SKM-1 treated with dmso at 0.1 percent for 144 hours (cell line): Measurements from ENCODE around the gene CLDN9.
"Not testable (repeated sequence)": the region's sequence is repeated elsewhere in the genome, so short reads cannot be mapped to it uniquely, and the experiment has no call there.

ENCODE experiments used
- DNase-seq: peaks from one replicate; lab custom pipeline; 2025; ENCODE audit not compliant: unreplicated experiment; lab: John Stamatoyannopoulos, UW

The CLDN9 gene

DNA sequence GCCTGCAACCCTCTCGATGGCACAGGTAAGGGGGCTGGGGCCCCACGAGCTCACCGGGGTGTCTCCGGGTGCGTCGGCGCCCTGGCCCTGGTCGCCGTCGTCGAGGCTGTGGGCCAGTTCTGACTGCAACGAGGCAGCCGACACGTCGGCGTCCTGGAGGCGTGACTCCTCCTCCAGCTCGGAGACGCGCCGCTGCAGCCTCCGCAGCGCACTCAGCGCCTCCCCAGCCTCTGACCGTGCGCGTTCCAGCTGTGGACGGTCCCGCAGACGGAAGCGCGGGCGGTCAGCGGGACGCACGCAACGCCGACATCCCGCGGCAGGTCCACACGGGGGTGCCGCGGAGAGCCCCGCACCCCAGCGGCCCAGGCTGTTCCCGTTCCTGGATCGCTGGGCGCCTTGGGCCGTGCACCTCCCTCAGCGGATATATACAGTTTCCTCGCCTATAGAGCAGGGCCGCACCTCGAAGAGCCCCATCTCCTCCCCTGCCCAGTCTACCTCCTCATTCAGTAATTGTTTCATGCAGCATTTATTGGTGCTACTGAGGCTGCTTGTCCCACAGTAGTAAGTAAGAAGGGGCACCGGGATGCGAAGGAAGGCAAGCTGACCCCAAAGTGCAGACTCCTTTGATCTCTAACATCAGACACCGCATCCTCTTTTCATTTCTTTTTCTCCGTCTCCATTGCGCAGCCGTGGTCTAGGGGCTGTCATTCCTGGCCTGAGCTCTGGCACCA is 16.9 kb downstream of the CLDN9 start:
- DNase-seq, result no peak

DNA sequence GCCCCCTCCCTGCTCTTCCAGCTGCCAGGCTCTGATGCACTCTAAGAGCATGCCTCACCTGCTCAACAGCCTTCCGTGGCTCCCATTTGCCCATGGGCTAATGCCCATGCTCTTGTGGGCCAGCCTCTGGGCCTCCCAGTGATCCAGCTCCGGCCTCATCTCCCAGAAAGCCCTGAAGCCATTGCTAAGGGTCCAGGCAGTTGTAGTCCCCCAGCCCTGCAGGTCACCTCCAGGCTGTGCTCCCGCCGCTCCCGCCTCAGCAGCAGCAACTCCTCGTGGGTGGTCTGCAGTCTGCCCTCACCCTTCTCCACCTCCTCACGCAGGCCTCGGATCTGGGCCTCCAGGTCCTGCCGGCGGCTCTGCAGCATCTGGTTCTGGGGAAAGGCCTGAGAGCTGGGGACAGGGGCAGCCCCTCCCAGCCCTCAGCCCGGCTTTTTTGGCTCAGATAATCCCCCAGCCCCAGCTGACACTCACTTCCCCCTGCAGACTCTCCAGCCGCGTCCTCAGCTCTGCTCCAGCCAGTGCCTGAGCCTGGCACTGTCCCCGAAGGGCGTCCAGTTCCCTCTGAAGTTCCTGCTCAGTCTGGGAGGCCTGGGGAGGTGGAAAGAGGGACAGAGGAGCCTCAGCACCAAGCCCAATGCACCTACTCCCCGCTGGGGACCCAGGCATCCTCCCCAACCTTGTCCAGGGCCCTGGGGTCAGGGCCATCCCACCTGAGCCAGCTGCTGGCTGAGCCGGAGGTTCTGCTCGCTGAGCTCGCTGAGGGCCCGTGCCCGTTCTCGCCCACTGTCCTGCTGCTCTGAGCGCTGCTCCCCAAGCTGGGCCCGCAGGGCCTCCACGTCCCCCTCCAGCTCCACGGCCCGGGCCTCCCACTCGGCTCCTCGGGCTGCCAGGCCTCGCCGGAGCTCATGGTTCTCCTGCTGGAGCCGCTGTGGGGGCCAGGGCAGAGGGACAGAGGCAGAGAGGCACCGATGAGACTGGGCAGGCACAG is 17.8 kb downstream of the CLDN9 start:
- DNase-seq, result no peak

DNA sequence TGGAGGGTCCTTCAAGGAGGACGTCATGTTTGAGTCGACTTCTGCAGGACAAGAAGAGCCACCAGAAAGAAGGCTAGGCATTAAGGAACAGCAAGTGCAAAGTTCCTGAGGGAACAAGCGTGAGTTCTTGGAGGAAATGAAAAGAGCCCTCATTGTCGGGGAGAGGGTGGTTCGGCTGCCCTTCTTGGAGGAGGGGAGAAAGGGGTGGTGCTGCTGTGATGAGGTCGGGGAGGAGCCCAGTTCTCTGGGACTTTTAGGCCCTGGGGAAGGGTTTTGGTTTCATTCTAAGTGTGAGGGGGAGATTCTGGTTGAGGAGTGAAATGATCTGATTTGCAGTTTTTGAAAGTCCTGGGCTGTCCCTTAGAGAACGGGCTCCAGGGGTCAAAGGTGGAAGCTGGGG is 19.9 kb downstream of the CLDN9 start:
- no peak for DNase-seq

DNA sequence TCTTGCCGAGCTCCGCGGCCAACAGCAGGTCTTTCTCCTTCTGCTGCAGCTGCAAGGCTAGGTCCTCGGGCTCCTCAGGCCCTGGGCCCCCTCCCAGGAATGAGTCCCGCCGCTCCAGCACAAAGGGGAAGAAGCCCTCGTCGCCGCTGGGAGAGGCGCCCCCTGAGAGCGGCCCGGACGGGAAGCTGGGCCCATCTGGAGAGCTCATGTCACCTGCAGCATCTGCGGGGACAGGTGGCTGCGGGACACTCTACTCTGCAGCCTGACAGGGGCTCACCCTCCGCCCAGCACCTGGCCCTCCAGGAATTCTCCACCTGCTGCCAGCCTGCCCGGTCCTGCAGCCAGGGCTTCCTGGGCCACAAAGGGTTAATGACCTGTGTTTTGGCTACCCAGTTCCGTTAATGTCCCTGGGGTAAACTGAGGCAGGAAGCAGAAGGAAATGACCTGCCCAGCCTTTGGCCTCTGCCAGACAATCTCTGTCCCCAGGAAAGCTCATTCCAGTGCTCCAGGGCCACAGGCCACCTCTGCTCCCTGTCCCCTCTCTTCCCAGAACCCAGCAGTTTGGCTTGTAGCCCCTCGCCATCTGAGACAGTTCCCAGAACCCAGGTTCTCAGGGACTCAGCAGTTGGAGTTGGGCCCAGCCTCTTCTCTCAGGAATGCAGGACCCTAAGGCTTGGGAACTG is 22.7 kb downstream of the CLDN9 start:
- no peak for DNase-seq

DNA sequence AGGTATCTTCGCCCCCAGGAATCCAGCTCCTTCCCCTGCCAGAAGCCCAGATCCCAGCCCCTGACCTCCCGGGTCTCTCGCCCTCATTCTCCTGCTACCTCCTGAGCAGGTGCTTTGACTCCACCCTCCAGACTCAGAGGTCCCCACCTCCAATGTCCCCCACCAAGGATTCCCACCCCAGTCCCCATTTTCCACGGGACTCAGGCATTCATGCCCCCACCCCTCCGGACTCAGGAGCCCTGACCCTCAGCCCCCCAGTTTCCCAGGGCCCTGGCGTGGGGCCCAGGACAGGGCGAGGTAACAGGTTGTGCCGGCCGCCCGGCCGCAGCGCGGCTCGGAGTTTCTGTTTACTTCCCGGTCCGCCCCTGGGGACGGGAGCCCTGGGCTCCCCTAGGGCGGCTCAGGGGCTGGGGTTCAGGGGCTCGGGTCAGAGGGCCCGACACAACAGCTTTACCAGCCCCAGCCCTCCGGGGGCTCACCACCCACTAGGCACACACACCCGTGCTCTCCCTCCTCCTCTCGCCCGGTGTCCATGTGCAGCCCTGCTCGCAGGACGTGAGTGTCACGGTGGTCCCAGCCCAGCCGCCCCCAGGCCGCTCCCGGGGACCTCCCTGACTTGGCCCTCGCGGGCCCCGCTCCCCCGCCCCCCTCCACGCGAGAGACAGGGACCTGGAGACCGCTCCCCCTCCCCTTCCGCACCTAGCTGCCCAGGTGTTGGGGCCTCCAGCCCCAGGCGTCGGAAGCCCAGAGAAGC is 23.4 kb downstream of the CLDN9 start:
- no peak for DNase-seq

DNA sequence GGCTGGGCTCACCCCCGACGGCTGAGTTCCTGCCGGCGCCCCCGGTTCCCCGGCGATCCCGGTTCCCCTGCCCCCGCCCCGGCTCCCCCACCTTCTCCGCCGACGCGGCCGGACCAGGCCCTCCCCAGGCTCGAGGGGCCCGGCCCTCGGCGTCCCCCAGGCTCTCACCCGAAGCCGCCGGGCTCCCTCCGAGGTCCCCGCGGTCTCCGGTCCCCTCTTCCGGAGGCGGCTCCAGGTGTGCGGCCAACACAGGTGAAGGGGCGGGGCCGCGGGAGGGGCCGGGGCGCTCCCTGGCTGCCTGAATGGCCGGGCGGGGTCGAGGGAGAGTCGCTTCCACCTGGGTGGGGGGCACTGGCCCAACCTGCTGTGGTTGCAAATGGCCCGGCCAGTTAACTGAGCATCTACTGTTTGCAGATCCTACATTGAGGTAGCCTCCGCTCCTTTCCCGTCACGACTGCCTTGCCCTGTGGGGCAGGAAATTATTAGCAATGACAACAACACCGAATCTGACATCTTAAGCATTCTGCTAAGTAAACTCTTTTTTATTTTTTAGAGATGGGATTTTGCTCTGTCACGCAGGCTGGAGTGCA is 24.1 kb downstream of the CLDN9 start, which contains the start of gene BICDL2:
Gene BICDL2, minus strand, starts transcription at position 219 of the 590 bp plus-strand sequence. CDS start 1,448 bp downstream, outside the sequence.
- DNase-seq, result no peak

DNA sequence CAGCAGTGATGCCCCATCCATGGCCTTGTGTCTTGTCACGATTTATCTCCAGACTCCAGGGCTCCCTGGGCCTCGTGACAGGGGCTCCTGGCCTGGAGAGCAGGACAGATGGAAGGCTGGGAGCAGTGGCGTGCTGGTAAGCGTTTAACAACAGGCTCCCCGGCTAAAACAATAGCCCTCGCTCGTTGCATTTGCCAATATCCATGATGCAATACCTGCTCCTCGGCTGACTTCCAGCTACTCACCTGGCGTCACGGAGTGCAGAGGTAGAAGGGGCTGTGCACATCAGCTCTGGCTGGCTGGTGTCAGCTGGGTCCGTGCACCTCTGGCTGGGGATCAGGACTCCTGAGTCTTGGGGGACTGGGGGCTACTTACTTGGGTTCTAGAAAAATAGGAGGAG is 25.5 kb downstream of the CLDN9 start:
- DNase-seq, result no peak

DNA sequence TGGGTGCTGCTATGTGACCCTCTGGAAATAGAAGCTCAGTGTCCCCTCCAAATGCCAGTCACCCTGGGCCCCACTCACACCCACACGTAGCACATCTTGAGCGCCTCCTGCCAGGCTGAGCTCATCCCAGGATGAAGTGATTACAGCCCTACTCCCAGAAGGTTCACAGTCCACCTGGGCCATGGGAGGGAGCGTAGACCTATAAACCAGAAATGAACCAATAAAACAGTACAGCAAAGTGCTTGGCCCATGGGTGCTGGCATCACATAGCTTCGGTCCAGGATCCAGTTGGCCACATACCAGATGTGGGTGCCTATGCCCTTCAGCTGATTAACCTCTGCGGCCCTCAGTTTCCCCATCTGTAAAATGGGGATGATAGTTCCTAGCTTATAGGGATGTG is 26.2 kb downstream of the CLDN9 start:
- no peak for DNase-seq

DNA sequence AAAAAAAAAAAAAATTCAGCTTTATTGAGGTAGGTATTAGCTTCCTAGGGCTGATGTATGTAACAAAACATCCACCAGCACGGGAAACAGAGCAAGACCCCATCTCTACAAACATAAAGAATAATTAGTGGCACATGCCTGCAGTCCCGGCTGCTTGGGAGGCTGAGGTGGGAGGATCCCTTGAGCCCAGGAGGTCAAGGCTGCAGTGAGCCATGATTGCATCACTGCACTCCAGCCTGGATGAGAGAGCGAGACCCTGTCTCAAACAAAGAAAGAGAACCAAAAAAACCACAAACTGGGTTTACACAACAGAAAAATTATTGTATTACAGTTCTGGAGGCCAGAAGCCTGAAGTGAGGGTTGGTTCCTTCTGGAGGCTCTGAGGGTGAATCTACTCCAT is 29.7 kb downstream of the CLDN9 start:
- DNase-seq, result no peak

DNA sequence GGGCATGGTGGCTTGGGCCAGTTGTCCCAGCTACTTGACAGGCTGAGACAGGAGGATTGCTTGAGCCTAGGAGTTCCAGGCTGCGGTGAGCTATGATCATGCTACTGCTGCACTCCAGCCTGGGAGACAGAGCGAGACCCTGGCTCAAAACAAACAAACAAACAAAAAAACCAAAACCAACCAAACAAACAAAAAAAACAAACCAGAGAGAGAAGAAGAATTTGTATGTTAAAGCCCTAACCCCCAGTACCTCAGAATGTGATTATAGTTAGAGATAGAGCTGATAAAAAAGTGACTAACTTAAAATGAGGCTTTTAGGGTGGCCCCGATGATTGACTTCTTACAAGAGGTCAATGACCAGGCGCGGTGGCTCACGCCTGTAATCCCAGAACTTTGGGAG is 32.0 kb downstream of the CLDN9 start:
- DNase-seq, result no peak

DNA sequence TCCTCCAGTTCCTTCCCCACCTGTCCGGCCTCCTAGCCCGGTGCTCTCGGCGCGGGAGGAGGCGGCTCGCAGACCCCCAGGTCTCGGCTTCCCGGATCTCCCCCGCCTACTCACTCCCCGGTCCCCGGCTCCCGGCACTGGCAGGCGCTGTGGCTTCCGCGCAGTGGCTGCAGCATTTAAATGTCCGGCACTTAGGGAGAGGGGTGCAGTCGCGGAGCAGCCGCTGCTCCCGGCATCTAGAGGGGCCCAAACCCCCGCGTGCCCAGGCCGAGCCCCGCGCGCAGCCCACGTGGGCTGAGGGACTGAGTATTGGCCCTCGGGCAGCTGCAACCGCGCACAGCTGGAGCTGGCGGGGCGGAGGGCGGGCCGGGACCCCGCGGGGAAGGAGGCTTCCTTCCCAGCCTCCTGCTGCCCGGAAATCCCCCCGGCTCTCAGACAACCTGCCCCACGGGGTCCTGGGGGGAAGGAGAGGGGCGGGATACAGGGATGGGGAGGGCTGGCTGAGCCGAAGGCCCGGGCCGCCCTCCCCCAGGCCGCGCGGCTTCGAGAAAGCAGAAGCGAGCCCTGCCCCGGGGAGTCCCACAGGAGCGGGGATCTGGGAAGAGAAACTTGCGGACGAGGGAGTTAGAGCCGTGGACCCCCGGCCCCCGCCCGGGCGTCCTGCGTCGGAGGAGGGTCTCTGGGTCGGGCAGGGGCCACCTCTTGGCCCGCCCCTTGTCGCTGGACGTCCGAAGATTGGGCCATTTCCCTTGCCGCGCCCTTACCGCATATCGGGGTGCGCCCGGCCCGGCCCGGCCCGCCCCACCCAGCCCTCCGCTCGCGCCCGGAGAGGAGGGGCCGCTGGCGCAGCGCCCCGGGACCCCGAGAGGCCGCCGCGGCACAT is 33.3 kb downstream of the CLDN9 start, which contains the start of gene MMP25:
Gene MMP25, plus strand, starts transcription at position 804 of the 883 bp plus-strand sequence. CDS start 357 bp downstream, outside the sequence.
- no peak for DNase-seq

DNA sequence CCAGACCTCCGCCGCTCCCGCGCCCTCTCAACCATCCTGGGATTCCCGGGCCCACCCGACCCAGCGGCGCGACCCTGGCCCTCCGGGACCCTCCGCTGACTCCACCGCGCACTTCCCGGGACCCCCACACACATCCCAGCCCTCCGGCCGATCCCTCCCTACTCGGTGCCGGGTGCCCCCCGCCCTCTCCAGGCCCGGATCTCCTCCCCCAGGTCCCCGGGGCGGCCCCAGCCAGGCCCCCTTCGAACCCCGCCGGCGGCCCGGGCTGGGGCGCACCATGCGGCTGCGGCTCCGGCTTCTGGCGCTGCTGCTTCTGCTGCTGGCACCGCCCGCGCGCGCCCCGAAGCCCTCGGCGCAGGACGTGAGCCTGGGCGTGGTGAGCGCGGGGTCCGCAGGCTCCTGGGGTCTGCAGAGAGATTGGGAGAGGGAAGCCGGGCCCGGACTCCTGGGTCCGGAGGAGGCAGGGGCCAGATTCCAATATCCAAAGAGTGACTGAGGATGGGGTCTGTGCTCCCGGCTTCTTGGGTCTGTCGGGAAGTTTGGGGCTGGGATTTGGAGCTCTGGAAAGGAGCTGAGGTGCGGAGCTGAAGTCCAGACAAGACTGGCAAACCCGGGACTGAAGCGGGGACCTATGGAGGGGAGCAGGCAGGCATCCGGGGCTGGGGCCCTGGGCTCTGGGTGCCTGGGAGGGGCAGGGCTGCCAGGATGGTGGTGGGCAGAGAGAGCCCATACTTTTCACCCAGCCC is 34.1 kb downstream of the CLDN9 start:
- no peak for DNase-seq

DNA sequence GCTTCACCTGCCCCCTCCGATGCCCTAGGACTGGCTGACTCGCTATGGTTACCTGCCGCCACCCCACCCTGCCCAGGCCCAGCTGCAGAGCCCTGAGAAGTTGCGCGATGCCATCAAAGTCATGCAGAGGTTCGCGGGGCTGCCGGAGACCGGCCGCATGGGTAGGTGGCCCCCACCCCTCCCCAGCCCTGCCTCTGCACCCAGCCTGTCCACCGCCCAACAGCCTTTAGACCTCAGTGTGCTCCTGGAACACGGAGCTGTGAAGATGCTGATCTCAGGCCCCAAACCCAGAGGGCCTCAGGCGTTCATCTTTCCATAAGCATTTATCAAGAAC is 34.6 kb downstream of the CLDN9 start:
- no peak for DNase-seq

DNA sequence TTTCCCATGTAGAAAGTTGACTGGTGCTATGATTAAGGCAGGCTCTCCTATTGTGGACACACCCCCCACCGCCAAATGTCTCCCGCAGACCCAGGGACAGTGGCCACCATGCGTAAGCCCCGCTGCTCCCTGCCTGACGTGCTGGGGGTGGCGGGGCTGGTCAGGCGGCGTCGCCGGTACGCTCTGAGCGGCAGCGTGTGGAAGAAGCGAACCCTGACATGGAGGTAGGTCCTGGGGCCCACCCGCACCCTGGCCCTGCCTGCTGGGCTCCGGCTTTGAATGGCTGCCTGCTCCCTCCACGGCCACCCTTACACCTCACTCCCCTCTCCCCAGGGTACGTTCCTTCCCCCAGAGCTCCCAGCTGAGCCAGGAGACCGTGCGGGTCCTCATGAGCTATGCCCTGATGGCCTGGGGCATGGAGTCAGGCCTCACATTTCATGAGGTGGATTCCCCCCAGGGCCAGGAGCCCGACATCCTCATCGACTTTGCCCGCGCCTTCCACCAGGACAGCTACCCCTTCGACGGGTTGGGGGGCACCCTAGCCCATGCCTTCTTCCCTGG is 37.3 kb downstream of the CLDN9 start:
- no peak for DNase-seq

DNA sequence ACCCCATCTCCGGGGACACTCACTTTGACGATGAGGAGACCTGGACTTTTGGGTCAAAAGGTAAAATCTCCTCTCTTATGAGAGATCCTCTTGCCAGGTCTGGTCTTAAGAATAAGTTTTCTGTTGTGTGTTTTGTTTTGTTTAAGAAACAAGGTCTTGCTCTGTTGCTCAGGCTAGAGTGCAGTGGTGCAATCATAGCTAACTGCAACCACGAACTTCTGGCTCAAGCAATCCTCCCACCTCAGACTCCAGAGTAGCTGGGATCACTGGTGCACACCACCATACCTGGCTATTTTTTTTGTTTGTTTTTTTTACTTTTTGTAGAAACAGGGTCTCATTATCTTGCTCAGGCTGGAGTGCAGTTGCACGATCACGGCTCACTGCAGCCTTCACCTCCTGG is 37.8 kb downstream of the CLDN9 start:
- no peak for DNase-seq

DNA sequence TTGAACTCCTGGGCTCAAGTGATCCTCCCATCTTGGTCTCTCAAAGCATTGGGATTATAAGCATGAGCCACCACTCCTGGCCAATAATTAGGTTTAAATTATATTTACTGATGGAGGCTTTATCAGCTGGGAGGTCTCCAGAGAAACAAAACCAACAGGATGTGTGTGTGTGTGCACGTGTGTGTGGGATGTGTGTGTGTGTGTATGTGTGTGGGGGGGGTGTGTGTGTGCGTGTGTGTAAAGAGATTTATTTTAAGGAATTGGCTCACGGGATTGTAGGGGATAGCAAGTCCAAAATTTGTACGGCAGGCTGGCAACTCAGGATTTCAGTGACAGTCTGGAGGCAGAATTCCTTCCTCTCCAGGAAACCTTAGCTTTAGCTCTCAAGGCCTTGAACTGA is 38.3 kb downstream of the CLDN9 start:
- no peak for DNase-seq

DNA sequence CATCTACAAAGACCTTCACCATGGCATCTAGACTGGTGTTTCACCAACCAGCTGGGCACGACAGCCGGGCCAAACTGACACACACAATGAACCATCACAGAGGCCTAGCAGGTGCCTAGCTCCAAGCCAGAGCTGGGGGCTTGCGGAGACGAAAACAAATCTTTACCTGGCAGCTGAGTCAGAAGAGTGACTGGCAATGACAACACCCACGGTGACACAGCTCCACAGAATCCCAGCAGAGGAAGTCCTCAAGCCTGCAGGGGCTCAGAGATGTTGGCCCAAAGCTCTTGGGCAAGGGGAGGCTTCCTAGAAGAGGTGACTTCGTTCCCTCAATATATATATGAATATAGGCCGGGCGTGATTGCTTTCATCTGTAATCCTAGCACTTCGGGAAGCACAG is 38.8 kb downstream of the CLDN9 start:
- DNase-seq, result no peak

DNA sequence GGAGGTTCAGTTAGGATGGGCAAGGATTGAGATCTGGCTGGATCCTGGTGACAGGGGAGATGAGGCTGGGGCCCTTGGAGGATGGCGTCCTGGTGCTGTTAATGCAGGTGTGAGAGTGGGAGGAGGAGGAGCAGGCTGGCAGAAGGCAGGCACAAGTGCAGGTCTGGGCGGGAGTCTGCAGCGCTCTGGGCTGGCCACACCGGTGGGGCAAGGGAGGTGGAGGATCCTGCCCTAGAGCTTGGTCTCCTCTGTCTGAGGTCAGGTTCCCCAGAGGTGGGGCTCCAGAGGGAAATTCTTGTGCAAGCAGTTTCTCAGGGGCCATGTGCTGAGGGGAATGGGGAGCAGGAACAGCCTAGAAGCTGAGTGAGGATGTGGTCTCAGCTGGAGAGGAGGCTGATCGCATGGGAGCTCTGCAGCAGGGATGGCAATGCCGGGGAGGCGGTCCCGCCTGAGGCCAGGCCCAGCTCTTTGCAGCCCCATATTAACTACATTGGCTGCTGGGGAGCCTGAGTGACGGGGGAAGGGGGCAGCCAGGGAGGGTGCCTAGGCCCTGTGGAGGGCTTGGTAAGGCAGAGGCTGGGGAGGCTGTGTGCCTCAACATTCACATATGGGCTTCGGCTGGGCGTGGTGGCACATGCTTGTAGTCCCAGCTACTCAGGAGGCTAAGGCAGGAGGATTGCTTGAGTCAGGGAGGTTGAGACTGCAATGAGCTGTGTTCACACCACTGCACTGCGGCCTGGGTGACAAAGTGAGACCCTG is 40.0 kb downstream of the CLDN9 start:
- not testable (repeated sequence) for DNase-seq
